ENCODE results near the gene COLEC12.
A peak's percentile ranks its signal among the peaks of the same experiment; 100 is the strongest.

Gene COLEC12

DNA sequence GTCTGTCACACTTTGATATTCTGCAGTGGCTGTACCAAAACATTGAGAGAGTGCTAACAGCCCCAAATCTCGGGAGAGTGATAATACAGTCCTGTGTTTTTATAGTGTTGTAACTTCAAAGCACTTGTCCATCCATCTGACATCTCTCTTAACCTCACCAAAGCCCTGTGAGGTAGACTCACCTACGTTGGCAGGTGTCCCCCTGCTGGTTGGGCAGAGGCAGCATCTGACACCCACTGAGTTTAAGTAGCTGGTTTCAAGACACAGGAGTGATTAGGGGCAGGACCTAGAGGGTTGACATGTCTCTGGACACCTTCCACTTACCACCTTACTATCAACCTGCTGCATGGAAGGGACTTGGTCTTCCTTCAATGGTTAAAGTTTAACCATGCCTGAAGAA, 22.9 kb downstream of the COLEC12 start:
- TF ChIP-seq, protein P1, sequence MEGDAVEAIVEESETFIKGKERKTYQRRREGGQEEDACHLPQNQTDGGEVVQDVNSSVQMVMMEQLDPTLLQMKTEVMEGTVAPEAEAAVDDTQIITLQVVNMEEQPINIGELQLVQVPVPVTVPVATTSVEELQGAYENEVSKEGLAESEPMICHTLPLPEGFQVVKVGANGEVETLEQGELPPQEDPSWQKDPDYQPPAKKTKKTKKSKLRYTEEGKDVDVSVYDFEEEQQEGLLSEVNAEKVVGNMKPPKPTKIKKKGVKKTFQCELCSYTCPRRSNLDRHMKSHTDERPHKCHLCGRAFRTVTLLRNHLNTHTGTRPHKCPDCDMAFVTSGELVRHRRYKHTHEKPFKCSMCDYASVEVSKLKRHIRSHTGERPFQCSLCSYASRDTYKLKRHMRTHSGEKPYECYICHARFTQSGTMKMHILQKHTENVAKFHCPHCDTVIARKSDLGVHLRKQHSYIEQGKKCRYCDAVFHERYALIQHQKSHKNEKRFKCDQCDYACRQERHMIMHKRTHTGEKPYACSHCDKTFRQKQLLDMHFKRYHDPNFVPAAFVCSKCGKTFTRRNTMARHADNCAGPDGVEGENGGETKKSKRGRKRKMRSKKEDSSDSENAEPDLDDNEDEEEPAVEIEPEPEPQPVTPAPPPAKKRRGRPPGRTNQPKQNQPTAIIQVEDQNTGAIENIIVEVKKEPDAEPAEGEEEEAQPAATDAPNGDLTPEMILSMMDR (IDR thresholded peaks at IDR 0.05; ENCODE audit: control insufficient read depth, insufficient read depth, low read depth, low read length, missing control alignments): peak; percentile 10
- no peak for DNase-seq (ENCODE audit: low read depth)
- no peak overlapping the region for H3K4me3 ChIP-seq (ENCODE audit: control insufficient read depth, low read depth, low read length)

DNA sequence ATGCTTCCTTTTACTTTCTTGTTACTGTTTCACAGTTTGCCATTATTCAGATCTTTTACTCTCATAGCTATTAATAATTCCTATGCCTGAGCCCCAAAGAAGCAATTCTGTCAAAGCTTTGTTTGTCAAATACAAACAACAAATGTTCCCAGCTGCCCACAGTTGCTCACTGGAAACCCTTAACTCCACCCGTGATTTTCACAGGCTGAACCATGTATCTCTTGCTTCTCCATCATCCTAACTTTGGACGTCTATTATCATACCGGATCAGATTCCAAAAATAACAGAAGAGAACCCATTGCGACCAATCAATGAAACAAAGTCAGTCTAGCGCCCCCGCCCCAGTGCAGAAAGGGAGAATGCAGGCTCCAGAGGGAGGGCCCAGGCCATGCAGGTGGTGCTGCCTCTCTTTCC, 24.2 kb downstream of the COLEC12 start:
- no peak overlapping the region for H3K4me3 ChIP-seq (ENCODE audit: control insufficient read depth, low read depth, low read length)
- TF ChIP-seq, protein P1 (IDR thresholded peaks at IDR 0.05; ENCODE audit: control insufficient read depth, insufficient read depth, low read depth, low read length, missing control alignments): no peak
- DNase-seq (ENCODE audit: low read depth): no peak

DNA sequence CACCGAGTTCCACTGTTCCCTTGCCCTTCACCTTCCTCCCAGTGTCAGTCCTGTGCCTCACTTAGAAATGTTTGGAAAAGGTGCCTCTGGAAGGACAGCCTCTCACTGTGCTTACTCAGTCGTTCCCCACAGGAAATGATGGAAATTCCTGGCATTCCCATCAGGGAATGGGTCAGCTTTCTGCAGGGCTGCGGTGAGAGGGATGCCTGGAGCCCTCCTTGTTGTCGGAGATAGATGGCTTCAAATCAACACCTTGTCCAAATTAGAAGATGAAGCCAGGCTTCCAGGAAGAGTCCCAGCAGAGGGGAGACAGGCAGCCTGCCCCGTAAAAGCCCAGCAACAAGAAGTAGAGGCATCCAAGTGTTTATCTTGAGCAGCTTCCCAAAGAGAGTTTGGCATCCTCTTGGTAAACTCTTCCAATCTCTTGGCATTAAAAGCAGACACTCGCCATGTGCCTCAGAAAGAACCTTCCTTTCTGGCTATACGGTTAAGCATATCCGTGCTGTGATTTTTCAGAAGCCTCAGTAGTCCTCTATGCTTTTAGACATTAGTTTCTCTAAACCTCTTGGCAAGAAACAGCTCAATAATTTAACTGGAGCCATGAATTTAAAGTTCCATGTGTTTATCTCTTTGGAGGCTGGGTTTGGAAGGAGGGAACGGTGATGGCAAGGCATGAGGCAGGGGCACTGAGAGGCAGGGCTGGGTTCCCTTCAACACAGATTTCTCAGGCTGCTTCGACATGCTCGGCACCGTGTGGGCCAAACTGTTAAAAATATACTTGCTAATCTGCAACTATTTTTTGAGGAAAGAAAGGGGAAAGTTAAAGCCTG, 25.1 kb downstream of the COLEC12 start:
- TF ChIP-seq, protein P1 (IDR thresholded peaks at IDR 0.05; ENCODE audit: control insufficient read depth, insufficient read depth, low read depth, low read length, missing control alignments): no peak
- no peak for DNase-seq (ENCODE audit: low read depth)
- no peak overlapping the region for H3K4me3 ChIP-seq (ENCODE audit: control insufficient read depth, low read depth, low read length)

DNA sequence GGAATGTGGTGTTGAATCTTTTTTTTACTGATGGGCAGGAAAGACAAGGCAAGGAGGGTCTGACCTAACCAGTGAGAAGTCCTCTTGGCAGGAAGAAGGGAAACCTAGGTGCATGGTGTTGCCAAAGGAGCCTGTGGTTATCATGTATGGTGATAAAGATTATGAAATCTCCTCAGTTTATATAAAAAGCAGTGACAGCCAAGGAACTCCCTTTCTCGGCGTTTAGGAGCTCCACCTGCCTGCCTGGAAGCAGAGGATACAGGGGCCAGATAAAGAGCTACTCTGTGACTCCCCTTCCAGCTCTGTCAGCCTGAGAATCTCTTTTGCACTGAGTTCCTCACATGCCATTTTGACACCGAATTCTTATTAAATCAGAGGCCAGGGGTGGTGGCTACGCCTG, 26.1 kb downstream of the COLEC12 start:
- TF ChIP-seq, protein P1 (IDR thresholded peaks at IDR 0.05; ENCODE audit: control insufficient read depth, insufficient read depth, low read depth, low read length, missing control alignments): no peak
- H3K4me3 ChIP-seq (ENCODE audit: control insufficient read depth, low read depth, low read length): no peak overlapping the region
- DNase-seq (ENCODE audit: low read depth): no peak

DNA sequence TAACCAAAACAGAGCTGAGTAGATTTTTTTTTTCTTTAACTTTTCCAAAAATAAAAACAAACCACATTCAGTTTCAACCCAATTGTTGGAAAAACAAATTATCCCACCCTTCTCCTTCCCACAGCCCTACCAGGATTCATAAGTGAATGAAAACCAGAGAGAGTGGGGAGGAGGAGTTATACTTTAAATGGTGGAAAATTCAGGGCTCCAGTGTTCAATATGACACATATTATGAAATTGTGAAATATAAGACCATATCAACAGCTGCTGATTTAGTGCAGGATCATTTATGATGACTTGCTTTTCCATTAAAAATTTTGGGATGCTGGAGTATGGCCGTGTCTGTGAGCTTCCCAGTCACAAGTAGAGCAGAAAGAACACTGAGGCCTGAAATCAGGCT, 26.7 kb downstream of the COLEC12 start:
- H3K4me3 ChIP-seq (ENCODE audit: control insufficient read depth, low read depth, low read length): no peak overlapping the region
- TF ChIP-seq, protein P1 (IDR thresholded peaks at IDR 0.05; ENCODE audit: control insufficient read depth, insufficient read depth, low read depth, low read length, missing control alignments): no peak
- no peak for DNase-seq (ENCODE audit: low read depth)

DNA sequence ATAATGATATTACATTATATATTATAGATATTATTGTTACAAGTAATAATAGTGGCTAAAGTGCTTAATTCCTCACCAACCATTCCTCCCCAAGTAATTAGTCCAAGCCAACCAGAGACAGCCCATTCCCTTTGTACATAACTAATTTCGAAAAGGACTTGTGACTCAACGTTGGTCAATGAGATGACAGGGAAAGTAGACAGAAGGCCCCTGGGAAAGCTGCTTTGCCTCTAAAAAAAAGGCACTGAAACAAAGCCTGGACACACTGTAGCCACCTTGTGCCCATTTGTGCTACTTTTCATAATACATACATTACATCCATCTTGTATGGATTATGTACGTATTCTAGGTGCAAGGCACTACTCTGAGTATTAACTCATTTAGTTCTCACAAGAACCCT, 28.8 kb downstream of the COLEC12 start:
- DNase-seq (ENCODE audit: low read depth): no peak
- TF ChIP-seq, protein P1 (IDR thresholded peaks at IDR 0.05; ENCODE audit: control insufficient read depth, insufficient read depth, low read depth, low read length, missing control alignments): no peak

More for the DNA sequence above, 28.8 kb downstream of the COLEC12 start:
- H3K4me3 ChIP-seq (ENCODE audit: control insufficient read depth, low read depth, low read length): no peak overlapping the region
